ENCODE results near the gene TAF5.

The TAF5 gene

DNA sequence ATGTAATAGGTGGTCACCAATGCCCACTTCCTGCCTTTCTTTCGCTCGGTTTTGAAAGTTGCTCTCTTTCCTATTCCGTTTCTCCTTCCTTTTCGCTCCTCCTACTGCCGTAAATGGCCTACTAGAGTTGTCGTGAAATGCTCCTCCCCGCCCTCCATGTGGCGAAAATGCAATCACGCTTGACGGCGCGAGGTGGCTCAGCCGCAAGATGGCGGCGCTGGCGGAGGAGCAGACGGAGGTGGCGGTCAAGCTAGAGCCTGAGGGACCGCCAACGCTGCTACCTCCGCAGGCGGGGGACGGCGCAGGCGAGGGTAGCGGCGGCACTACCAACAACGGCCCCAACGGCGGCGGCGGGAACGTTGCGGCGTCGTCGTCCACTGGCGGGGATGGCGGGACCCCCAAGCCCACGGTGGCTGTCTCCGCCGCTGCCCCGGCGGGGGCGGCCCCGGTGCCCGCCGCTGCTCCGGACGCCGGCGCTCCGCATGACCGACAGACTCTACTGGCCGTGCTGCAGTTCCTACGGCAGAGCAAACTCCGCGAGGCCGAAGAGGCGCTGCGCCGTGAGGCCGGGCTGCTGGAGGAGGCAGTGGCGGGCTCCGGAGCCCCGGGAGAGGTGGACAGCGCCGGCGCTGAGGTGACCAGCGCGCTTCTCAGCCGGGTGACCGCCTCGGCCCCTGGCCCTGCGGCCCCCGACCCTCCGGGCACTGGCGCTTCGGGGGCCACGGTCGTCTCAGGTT is at the start of gene TAF5:
TSS of gene TAF5 (plus strand) at position 195 of the 737 bp plus-strand sequence. CDS start at position 209, 14 bp downstream.
- TF ChIP-seq, protein P1, sequence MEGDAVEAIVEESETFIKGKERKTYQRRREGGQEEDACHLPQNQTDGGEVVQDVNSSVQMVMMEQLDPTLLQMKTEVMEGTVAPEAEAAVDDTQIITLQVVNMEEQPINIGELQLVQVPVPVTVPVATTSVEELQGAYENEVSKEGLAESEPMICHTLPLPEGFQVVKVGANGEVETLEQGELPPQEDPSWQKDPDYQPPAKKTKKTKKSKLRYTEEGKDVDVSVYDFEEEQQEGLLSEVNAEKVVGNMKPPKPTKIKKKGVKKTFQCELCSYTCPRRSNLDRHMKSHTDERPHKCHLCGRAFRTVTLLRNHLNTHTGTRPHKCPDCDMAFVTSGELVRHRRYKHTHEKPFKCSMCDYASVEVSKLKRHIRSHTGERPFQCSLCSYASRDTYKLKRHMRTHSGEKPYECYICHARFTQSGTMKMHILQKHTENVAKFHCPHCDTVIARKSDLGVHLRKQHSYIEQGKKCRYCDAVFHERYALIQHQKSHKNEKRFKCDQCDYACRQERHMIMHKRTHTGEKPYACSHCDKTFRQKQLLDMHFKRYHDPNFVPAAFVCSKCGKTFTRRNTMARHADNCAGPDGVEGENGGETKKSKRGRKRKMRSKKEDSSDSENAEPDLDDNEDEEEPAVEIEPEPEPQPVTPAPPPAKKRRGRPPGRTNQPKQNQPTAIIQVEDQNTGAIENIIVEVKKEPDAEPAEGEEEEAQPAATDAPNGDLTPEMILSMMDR (conservative IDR thresholded peaks at IDR 0.05; ENCODE audit: low read length), result no peak
- DNase-seq (ENCODE audit: low read depth), result peak; percentile 95
- peak within 1 kb of the TSS; percentile 77 for H3K4me3 ChIP-seq (ENCODE audit: low read length)

DNA sequence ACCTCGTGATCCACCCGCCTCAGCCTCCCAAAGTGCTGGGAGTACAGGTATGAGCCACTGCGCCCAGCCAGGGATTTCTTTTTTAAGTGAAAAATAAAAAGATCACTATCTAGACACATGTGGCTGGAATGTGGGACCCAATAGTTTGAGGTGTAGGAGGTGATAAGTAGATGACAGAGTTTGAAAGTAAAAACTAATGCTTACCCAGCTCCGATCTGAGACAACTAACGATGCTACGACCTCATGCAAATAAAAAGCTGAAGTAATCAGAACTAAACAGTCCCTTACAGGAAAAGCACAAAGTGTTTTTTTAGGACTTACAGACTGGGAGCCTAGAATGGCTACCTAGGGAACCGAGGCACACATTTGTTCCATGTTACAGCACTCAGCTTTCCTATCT is 39.9 kb upstream of the TAF5 start:
- no peak for DNase-seq (ENCODE audit: low read depth)
- TF ChIP-seq, protein P1 (conservative IDR thresholded peaks at IDR 0.05; ENCODE audit: low read length), result no peak

DNA sequence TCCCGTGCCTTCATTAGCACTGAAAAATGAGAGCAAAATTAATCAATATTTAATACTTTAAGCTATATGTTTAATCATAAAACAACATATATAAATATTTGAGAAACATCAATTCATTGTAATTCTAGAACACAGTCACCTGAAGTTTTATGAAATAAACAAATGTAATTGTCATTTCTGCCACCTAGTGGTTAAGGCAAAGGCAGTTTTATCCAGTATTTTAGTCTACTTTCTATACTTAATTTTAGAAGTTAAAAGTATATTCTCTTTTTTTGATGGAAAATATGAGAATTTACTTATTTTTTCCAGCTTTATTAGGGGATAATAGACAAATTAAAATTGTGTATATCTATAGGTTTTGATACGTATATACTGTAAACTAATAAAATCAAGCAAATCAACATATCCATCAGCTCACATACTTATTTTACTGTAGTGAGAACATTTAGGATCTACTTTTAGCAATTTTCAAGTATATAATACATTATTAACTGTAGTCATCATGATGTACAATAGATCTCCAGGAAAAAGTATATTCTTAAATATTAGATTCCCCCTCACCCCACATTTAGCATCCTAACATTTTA is 33.7 kb upstream of the TAF5 start:
- no peak overlapping the region for H3K4me3 ChIP-seq (ENCODE audit: low read length)
- DNase-seq (ENCODE audit: low read depth), result peak; percentile 28
- TF ChIP-seq, protein P1 (conservative IDR thresholded peaks at IDR 0.05; ENCODE audit: low read length), result peak; percentile 67

More for the DNA sequence above, 39.9 kb upstream of the TAF5 start:
- H3K4me3 ChIP-seq (ENCODE audit: low read length), result no peak overlapping the region

DNA sequence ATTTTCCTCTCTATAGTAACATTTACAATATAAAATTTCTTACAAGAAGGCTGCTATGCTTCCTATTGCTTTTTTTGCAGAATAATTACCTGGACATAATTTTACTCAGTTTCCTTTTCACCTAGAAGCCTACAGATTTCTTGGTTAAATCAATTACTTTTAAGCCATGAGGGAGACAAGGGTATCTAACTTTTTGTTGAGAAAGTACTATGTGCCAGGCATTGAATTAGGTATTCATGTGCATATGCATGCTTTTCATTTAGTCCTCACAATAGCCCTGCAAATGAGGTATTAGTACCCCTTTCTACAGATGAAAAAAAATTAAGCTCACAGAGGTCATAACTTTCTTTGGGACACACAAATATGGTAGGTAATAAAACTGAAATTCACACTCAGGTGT is 33.2 kb upstream of the TAF5 start:
- no peak overlapping the region for H3K4me3 ChIP-seq (ENCODE audit: low read length)
- DNase-seq (ENCODE audit: low read depth), result no peak
- TF ChIP-seq, protein P1 (conservative IDR thresholded peaks at IDR 0.05; ENCODE audit: low read length), result no peak; the same call in 1 of the 2 replicates

DNA sequence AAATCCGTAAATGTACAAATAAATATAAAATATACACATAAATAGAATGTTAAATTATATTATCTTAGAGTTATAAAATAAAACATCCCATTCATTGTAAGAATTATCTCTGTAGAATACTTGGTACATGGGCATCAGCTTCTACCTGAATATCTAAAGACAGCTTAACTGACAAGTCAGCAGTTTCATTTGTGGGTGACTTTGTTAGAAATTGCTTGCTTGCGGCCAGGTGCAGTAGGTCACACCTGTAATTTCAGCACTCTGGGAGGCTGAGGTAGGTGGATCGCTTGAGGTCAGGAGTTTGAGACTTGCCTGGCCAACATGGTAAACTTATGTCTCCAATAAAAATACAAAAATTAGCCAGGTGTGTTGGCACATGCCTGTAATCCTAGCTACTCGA is 31.4 kb upstream of the TAF5 start:
- no peak overlapping the region for H3K4me3 ChIP-seq (ENCODE audit: low read length)
- TF ChIP-seq, protein P1 (conservative IDR thresholded peaks at IDR 0.05; ENCODE audit: low read length), result no peak
- no peak for DNase-seq (ENCODE audit: low read depth)

DNA sequence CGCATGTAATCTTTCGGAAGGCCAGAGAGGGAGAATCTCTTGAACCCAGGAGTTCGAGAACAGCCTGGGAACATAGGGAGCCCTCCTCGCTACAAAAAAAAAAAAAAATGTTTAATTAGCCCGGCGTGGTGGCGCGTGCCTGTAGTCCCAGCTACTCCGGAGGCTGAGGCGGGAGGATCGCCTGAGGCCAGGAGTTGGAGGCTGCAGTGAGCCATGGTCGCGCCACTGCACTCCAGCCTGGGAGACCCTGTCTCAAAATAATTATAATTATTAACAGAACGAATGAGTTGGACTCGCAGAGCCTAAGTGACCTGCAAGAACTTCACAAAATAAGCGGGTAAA is 17.6 kb upstream of the TAF5 start:
- TF ChIP-seq, protein P1 (conservative IDR thresholded peaks at IDR 0.05; ENCODE audit: low read length), result no peak
- DNase-seq (ENCODE audit: low read depth), result no peak
- peak overlapping the region; percentile 74 for H3K4me3 ChIP-seq (ENCODE audit: low read length)

Measured in AG10803 (cell line).